GM18909 (cell line): ENCODE data around the gene EFCAB11.
"Not testable (repeated sequence)": the region's sequence is repeated elsewhere in the genome, so short reads cannot be mapped to it uniquely, and the experiment has no call there.

Source experiments
- ATAC-seq: cut with Tn5 transposase; IDR thresholded peaks from one replicate; pipeline ENCODE4 v1.9.1; 2021; ENCODE audit warnings: mild to moderate bottlenecking; ENCODE audit not compliant: unreplicated experiment, poor library complexity

EFCAB11 gene

GRCh38 chr14:89912667-89913211 lies 41.8 kb downstream of the EFCAB11 start:
- no peak for ATAC-seq

GRCh38 chr14:89912221-89912620 lies 42.3 kb downstream of the EFCAB11 start:
- ATAC-seq, result no peak

- ATAC-seq, result no peak
Observed at GRCh38 chr14:89911010-89911919, 43.3 kb downstream of the EFCAB11 start.

GRCh38 chr14:89910691-89911009 lies 43.9 kb downstream of the EFCAB11 start:
- ATAC-seq, result no peak

- no peak for ATAC-seq
Observed at GRCh38 chr14:89909586-89909985, 44.9 kb downstream of the EFCAB11 start.

- ATAC-seq, result no peak
Observed at GRCh38 chr14:89908712-89909450, 45.6 kb downstream of the EFCAB11 start.

GRCh38 chr14:89907655-89908054 lies 46.9 kb downstream of the EFCAB11 start:
- ATAC-seq, result no peak

GRCh38 chr14:89906000-89906399 lies 48.5 kb downstream of the EFCAB11 start:
- no peak for ATAC-seq

GRCh38 chr14:89903340-89903952 lies 51.1 kb downstream of the EFCAB11 start:
- ATAC-seq, result no peak

- ATAC-seq, result no peak
Observed at GRCh38 chr14:89902881-89903280, 51.6 kb downstream of the EFCAB11 start.

GRCh38 chr14:89900802-89901201 lies 53.7 kb downstream of the EFCAB11 start:
- no peak for ATAC-seq

GRCh38 chr14:89899917-89900663 lies 54.4 kb downstream of the EFCAB11 start:
- ATAC-seq, result no peak

- ATAC-seq, result no peak
Observed at GRCh38 chr14:89899291-89899690, 55.2 kb downstream of the EFCAB11 start.

- not testable (repeated sequence) for ATAC-seq
Observed at GRCh38 chr14:89893388-89893787, 61.1 kb downstream of the EFCAB11 start.

GRCh38 chr14:89892953-89893352 lies 61.6 kb downstream of the EFCAB11 start:
- no peak for ATAC-seq

GRCh38 chr14:89891721-89892120 lies 62.8 kb downstream of the EFCAB11 start:
- ATAC-seq, result not testable (repeated sequence)

GRCh38 chr14:89891055-89891454 lies 63.5 kb downstream of the EFCAB11 start:
- ATAC-seq, result no peak

- ATAC-seq, result no peak
Observed at GRCh38 chr14:89890589-89890988, 63.9 kb downstream of the EFCAB11 start.

- no peak for ATAC-seq
Observed at GRCh38 chr14:89889626-89890025, 64.9 kb downstream of the EFCAB11 start.

GRCh38 chr14:89884761-89885160 lies 69.8 kb downstream of the EFCAB11 start:
- ATAC-seq, result no peak
